K562 (cell line): ENCODE data around the gene RIPPLY3. TPM values are rescaled to one million over a fixed set of nuclear protein-coding genes. Genes with fewer than 3 reads are reported as not detected.

ENCODE experiments used
- ATAC-seq: fragments of 200-7000 bp; cut with Tn5 transposase; 3 replicates; pipeline ENCODE4 v1.9.1; 2020; ENCODE audit warnings: moderate library complexity
- BruUV-seq: library from RNA; stranded (reverse); fragments of 400-500 nt; replicated peaks from 2 replicates; lab custom pipeline; 2021; lab: Mats Ljungman, UMichigan
- CTCF ChIA-PET: fragments of 300-600 bp; formaldehyde crosslinking; extraction: SDS; loops from one replicate; lab custom pipeline; 2021; ENCODE audit warnings: low intra/inter-chr PET ratio; lab: Yijun Ruan, JAX
- POLR2A ChIA-PET: fragments of 300-600, 350-650 bp; sonication (Branson Sonifier 250); formaldehyde crosslinking; extraction: SDS; loops from one replicate; lab custom pipeline; 2021; ENCODE audit warnings: antibody characterized with exemption, inconsistent platforms; lab: Yijun Ruan, JAX
- DNase-seq, 4 experiments: peaks; one replicate each; pipeline versions ENCODE4 v3.0.0 to v3.0.0-alpha.2; 2011 to 2018; ENCODE audit warnings: low spot score in 3 of 4, mixed read lengths in 3 of 4; ENCODE audit errors: extremely low read depth in 1 of 4
- FAIRE-seq: peaks from 2 replicates; lab custom pipeline; 2011; peaks lifted over from hg19 to GRCh38; lab: Jason Lieb, UNC
- H2AFZ ChIP-seq: 2 replicates; pipeline ENCODE4 v1.6.0; 2011; ENCODE audit warnings: low read depth, low read length, control low read depth, inconsistent platforms
- H3K27ac ChIP-seq: fragments of 200-600 bp; 3 replicates; pipeline ENCODE4 v1.8.0; 2011; ENCODE audit warnings: low read depth, mild to moderate bottlenecking, control low read depth, inconsistent platforms, low read length, moderate library complexity, mixed read lengths; ENCODE audit errors: extremely low read depth
- H3K27me3 ChIP-seq, 2 experiments: fragments of 300-600 bp in 1 of 2; 2 replicates in 1 of 2; 3 replicates in 1 of 2; pipeline versions ENCODE4 v1.6.0 to v1.8.0; 2011; ENCODE audit warnings: inconsistent platforms in 2 of 2, low read length in 2 of 2, mild to moderate bottlenecking in 1 of 2, mixed read lengths in 1 of 2, moderate library complexity in 1 of 2; ENCODE audit not compliant: control insufficient read depth in 2 of 2, insufficient read depth in 2 of 2
- H3K36me3 ChIP-seq: fragments of 300-600 bp; 3 replicates; pipeline ENCODE4 v1.8.0; 2011; ENCODE audit warnings: mild to moderate bottlenecking, low read length, inconsistent platforms; ENCODE audit not compliant: control insufficient read depth, insufficient read depth
- H3K4me1 ChIP-seq, 2 experiments: fragments of 200-600 bp in 1 of 2; replicated peaks in 1 of 2; 2 replicates in 1 of 2; 3 replicates in 1 of 2; pipeline versions ENCODE4 v1.5.1 to v1.8.0; 2011; ENCODE audit warnings: inconsistent platforms in 2 of 2, low read length in 2 of 2, mild to moderate bottlenecking in 1 of 2, mixed read lengths in 1 of 2, moderate library complexity in 1 of 2; ENCODE audit not compliant: control insufficient read depth in 2 of 2, insufficient read depth in 2 of 2
- H3K4me2 ChIP-seq: 2 replicates; pipeline ENCODE4 v1.6.1; 2011; ENCODE audit warnings: low read length, control low read depth, inconsistent platforms, mixed read lengths; ENCODE audit not compliant: insufficient read depth
- H3K4me3 ChIP-seq: fragments of 200-600 bp; sonication (generic), shearing (Covaris generic); 2 replicates; pipeline ENCODE4 v1.5.1; 2016; ENCODE audit warnings: control low read depth, inconsistent platforms
- H3K79me2 ChIP-seq: fragments of 200-600 bp; 3 replicates; pipeline ENCODE4 v1.8.0; 2011; ENCODE audit warnings: low read length, inconsistent platforms; ENCODE audit not compliant: control insufficient read depth, insufficient read depth
- H3K9ac ChIP-seq, 2 experiments: 2 replicates each; pipeline versions ENCODE4 v1.6.0 to v1.6.1; 2011; ENCODE audit warnings: low read depth in 2 of 2, low read length in 2 of 2, control low read depth in 1 of 2, inconsistent platforms in 1 of 2, mild to moderate bottlenecking in 1 of 2, mixed read lengths in 1 of 2; ENCODE audit not compliant: insufficient read depth in 1 of 2
- H3K9me1 ChIP-seq: one replicate; pipeline ENCODE4 v1.6.0; 2011; ENCODE audit warnings: inconsistent platforms, mild to moderate bottlenecking, low read length, moderate library complexity; ENCODE audit not compliant: control insufficient read depth, insufficient read depth
- H3K9me3 ChIP-seq: replicated peaks from 2 replicates; pipeline ENCODE4 v1.5.1; 2011; ENCODE audit warnings: low read depth, low read length, inconsistent platforms; ENCODE audit not compliant: control insufficient read depth, insufficient read depth
- H4K20me1 ChIP-seq: replicated peaks from 2 replicates; pipeline ENCODE4 v1.6.1; 2011; ENCODE audit warnings: low read length, inconsistent platforms, mixed read lengths; ENCODE audit not compliant: control insufficient read depth, insufficient read depth
- HLTF ChIP-seq: fragments of 450-650 bp; IDR thresholded peaks from 2 replicates; pipeline ENCODE4 v1.6.1; 2016
- LARP7 ChIP-seq: fragments of 450-650 bp; IDR thresholded peaks from 2 replicates; pipeline ENCODE4 v1.6.1; 2016
- ZNF316 ChIP-seq: fragments of 450-650 bp; IDR thresholded peaks from 2 replicates; pipeline ENCODE4 v1.6.1; 2016
- ZNF57 ChIP-seq: fragments of 450-650 bp; formaldehyde crosslinking; IDR thresholded peaks from 2 replicates; pipeline ENCODE4 v1.4.0; 2020; ENCODE audit warnings: mild to moderate bottlenecking, moderate library complexity
- WGBS: fragments of 100-300 bp; shearing (Covaris generic); methylation state at CpG from one replicate; pipeline ENCODE4 v1.1.6; 2016; ENCODE audit warnings: low coverage, mixed read lengths; ENCODE audit not compliant: insufficient coverage; ENCODE audit errors: missing lambda C conversion rate; 5-methylcytosine and 5-hydroxymethylcytosine counted together
- in situ Hi-C: fragments of 300-500 bp; cut with MboI; formaldehyde crosslinking; loops from 4 replicates; pipeline ENCODE4 v1.15.0; 2018; ENCODE audit warnings: inconsistent platforms, mixed read lengths
- intact Hi-C: fragments of 100-400 bp; cut with micrococcal nuclease; formaldehyde crosslinking; loops from 2 replicates; pipeline ENCODE4 v1.14.2; 2022
- polyA plus RNA-seq, 8 experiments: library from polyadenylated mRNA; depleted of rRNA in 4 of 8; stranded (reverse) in 5 of 8; unstranded in 3 of 8; fragments of >200 nt; fragmentation: Nextera tagmentation in 2 of 8; fragmentation: Illumina TruSeq in 1 of 8; extraction: Ambion mirVana in 2 of 8; extraction: Trizol in 1 of 8; gene quantifications; 2 replicates each; pipeline versions ENCODE4 v1.2.1 to v1.2.3, GENCODE V29; 2011 to 2014; ENCODE audit warnings: inconsistent platforms in 1 of 8, missing spikeins in 1 of 8
- total RNA-seq, 7 experiments: library from RNA; depleted of rRNA in 6 of 7; stranded (reverse); fragments of >200 nt in 6 of 7; fragmentation: Illumina TruSeq in 2 of 7; extraction: Trizol in 2 of 7; gene quantifications; 2 replicates each; pipeline versions ENCODE4 v1.2.1 to v1.2.3, GENCODE V29; 2011 to 2021; ENCODE audit warnings: low replicate concordance in 1 of 7
- TF ChIP-seq, protein P1 (sequence below): fragments of 250-450 bp; sonication (Bioruptor Pico); IDR thresholded peaks from 2 replicates; pipeline ENCODE4 v1.4.0; 2020; ENCODE audit warnings: borderline replicate concordance
- TF ChIP-seq, protein P2 (sequence below): IDR thresholded peaks from 2 replicates; pipeline ENCODE4 v1.6.1; 2016; ENCODE audit warnings: missing genetic modification characterization, missing compliant biosample characterization

RIPPLY3 gene
- total and polyA plus RNA-seq, 9 of the 15 experiments (the other 6 are each of a cell fraction or from before 2014, with no cell fraction given): not detected

DNA sequence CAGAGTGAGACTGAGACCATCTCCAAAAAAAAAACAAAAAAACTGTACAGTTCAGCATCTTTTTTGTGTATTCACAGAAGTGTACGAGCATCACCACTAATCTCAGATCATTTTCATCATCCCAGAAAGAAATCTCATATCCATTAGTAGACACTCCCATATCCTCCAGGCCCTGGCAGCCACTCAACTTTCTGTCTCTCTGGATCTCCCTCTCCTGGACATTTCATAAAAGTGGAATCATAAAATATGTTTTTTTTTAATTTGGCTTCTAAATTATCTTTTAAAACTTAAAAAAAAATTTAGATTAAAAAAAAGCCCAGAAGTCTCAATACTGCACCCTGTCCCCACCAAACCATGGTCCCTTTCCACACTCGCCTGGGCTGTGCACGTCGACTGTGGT, 22.1 kb downstream of the RIPPLY3 start:
- Histone ChIP-seq H3K4me1 (no peaks in the 10 kb centered on the region), H3K36me3 (no peaks in the 10 kb centered on the region), H3K9me1 (no peaks in the 10 kb centered on the region), H3K9me3 (no peaks in the 10 kb centered on the region), H3K4me3 (no peak overlapping the region)
- ChIA-PET CTCF (no interaction called here), POLR2A (no interaction called here)
- ATAC-seq: no peak
- intact Hi-C loops (no loop called here), in situ Hi-C loops (no loop called here)
- no peak for FAIRE-seq
- TF ChIP-seq, protein P1, sequence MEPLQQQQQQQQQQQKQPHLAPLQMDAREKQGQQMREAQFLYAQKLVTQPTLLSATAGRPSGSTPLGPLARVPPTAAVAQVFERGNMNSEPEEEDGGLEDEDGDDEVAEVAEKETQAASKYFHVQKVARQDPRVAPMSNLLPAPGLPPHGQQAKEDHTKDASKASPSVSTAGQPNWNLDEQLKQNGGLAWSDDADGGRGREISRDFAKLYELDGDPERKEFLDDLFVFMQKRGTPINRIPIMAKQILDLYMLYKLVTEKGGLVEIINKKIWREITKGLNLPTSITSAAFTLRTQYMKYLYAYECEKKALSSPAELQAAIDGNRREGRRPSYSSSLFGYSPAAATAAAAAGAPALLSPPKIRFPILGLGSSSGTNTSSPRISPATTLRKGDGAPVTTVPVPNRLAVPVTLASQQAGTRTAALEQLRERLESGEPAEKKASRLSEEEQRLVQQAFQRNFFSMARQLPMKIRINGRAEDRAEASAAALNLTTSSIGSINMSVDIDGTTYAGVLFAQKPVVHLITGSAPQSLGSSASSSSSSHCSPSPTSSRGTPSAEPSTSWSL (CRISPR knock-in tag): no peak
- peak; percentile 34; the same call in 1 of the 2 replicates for TF ChIP-seq ZNF316
- TF ChIP-seq, all 486 proteins: peak for 1
- BruUV-seq: no TSS peak
- 32% methylated on average over 4 of the region's 4 CpGs for WGBS
- Histone ChIP-seq H3K27ac (no peak overlapping the region), H2AFZ (no peak overlapping the region), H3K27me3 (no peaks in the 10 kb centered on the region), H3K79me2 (no peaks in the 10 kb centered on the region), H3K4me2 (no peak overlapping the region), H4K20me1 (no peaks in the 10 kb centered on the region), H3K9ac (no peak overlapping the region)
- no peak for DNase-seq

DNA sequence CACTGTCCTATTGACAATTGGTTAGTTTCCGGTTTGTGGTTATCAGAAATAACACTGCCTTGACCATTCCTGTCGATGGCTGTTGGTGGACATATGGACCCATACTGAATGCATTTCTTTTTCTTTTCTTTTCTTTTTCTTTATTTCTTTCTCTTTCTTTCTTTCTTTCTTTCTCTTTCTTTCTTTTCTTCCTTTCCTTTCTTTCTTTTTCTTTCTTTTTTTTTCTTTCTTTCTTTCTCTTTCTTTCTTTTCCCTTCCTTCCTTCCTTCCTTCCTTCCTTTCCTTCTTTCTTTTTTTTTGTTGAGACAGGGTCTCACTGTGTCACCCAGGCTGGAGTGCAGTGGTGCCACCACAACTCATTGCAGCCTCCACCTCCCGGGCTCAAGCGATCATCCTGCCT, 24.4 kb downstream of the RIPPLY3 start:
- Histone ChIP-seq H3K9me3 (no peaks in the 10 kb centered on the region), H3K79me2 (no peaks in the 10 kb centered on the region), H3K27ac (no peak overlapping the region), H2AFZ (no peak overlapping the region), H3K9ac (no peak overlapping the region), H3K27me3 (no peaks in the 10 kb centered on the region), H3K4me1 (no peaks in the 10 kb centered on the region), H3K4me2 (no peak overlapping the region), H3K9me1 (no peaks in the 10 kb centered on the region), H4K20me1 (no peaks in the 10 kb centered on the region), H3K36me3 (no peaks in the 10 kb centered on the region), H3K4me3 (no peak overlapping the region)
- ATAC-seq: no peak
- ChIA-PET POLR2A (no interaction called here), CTCF (no interaction called here)
- BruUV-seq: no TSS peak
- no peak for FAIRE-seq
- intact Hi-C loops (no loop called here), in situ Hi-C loops (no loop called here)
- 32% methylated on average over 2 of the region's 4 CpGs for WGBS
- 0 out of 2 replicates have a peak, but pooled peaks have one; percentile 11 for TF ChIP-seq HLTF
- TF ChIP-seq, protein P2, sequence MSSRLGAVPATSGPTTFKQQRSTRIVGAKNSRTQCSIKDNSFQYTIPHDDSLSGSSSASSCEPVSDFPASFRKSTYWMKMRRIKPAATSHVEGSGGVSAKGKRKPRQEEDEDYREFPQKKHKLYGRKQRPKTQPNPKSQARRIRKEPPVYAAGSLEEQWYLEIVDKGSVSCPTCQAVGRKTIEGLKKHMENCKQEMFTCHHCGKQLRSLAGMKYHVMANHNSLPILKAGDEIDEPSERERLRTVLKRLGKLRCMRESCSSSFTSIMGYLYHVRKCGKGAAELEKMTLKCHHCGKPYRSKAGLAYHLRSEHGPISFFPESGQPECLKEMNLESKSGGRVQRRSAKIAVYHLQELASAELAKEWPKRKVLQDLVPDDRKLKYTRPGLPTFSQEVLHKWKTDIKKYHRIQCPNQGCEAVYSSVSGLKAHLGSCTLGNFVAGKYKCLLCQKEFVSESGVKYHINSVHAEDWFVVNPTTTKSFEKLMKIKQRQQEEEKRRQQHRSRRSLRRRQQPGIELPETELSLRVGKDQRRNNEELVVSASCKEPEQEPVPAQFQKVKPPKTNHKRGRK: peak; percentile 91
- TF ChIP-seq ZNF57 (CRISPR knock-in tag): no peak
- TF ChIP-seq LARP7: 0 out of 2 replicates have a peak, but pooled peaks have one; percentile 19
- DNase-seq: no peak
